Endothelial cell of umbilical vein (primary cell): Measurements from ENCODE around the gene LOXL3. TPM values are rescaled to one million over a fixed set of nuclear protein-coding genes. Genes with fewer than 3 reads are reported as not detected.

Experiments
- BruUV-seq: library from RNA; stranded (reverse); fragments of 400-500 nt; replicated peaks from 2 replicates; lab custom pipeline; 2021; lab: Mats Ljungman, UMichigan
- CTCF ChIA-PET: fragments of 300-600, 350-600 bp; sonication (Branson Sonifier 250); formaldehyde crosslinking; loops from one replicate; lab custom pipeline; 2021; ENCODE audit warnings: antibody characterized with exemption, inconsistent platforms; lab: Charles Lee
- POLR2A ChIA-PET: fragments of 300-600, 350-600 bp; sonication (Branson Sonifier 250); formaldehyde crosslinking; loops from one replicate; lab custom pipeline; 2021; ENCODE audit warnings: antibody characterized with exemption, inconsistent platforms; lab: Charles Lee
- DNase-seq: peaks from one replicate; pipeline ENCODE4 v3.0.0-alpha.2; 2011; ENCODE audit warnings: low read depth, low spot score
- FAIRE-seq: peaks from 2 replicates; lab custom pipeline; 2011; peaks lifted over from hg19 to GRCh38; lab: Jason Lieb, UNC
- H2AFZ ChIP-seq: 2 replicates; pipeline ENCODE4 v1.6.0; 2012; ENCODE audit warnings: low read depth, low read length, control low read depth, inconsistent platforms
- H3K27ac ChIP-seq: 2 replicates; pipeline ENCODE4 v1.5.1; 2011; ENCODE audit warnings: low read depth, mild to moderate bottlenecking, control low read depth, low read length, moderate library complexity; ENCODE audit not compliant: insufficient read depth
- H3K27me3 ChIP-seq, 2 experiments: 2 replicates each; pipeline versions ENCODE4 v1.6.0 to v1.6.1; 2011; ENCODE audit warnings: low read length in 2 of 2, mixed read lengths in 1 of 2; ENCODE audit not compliant: control insufficient read depth in 2 of 2, insufficient read depth in 2 of 2
- H3K36me3 ChIP-seq, 2 experiments: 2 replicates in 1 of 2; 3 replicates in 1 of 2; pipeline ENCODE4 v1.5.1; 2011; ENCODE audit warnings: low read length in 2 of 2, mild to moderate bottlenecking in 1 of 2, moderate library complexity in 1 of 2; ENCODE audit not compliant: control insufficient read depth in 2 of 2, insufficient read depth in 2 of 2; ENCODE audit errors: extremely low read depth in 1 of 2
- H3K4me1 ChIP-seq: 3 replicates; pipeline ENCODE4 v1.5.1; 2011; ENCODE audit warnings: mild to moderate bottlenecking, low read length; ENCODE audit not compliant: control insufficient read depth, insufficient read depth; ENCODE audit errors: extremely low read depth
- H3K4me2 ChIP-seq: 2 replicates; pipeline ENCODE4 v1.6.1; 2011; ENCODE audit warnings: low read length, control low read depth, mixed read lengths; ENCODE audit not compliant: insufficient read depth
- H3K4me3 ChIP-seq, 3 experiments: fragments of 200-600 bp in 1 of 3; sonication (generic), shearing (Covaris generic) in 1 of 3; replicated peaks in 1 of 3; 2 replicates each; pipeline ENCODE4 v1.5.1; 2011 to 2016; ENCODE audit warnings: control low read depth in 3 of 3, low read length in 3 of 3, mild to moderate bottlenecking in 2 of 3, inconsistent platforms in 1 of 3, low read depth in 1 of 3, moderate library complexity in 1 of 3; ENCODE audit not compliant: insufficient read depth in 1 of 3
- H3K79me2 ChIP-seq: 2 replicates; pipeline ENCODE4 v1.6.0; 2012; ENCODE audit warnings: low read length, inconsistent platforms; ENCODE audit not compliant: control insufficient read depth, insufficient read depth
- H3K9ac ChIP-seq: replicated peaks from 2 replicates; pipeline ENCODE3; 2011; ENCODE audit warnings: low read length, control low read depth; ENCODE audit not compliant: insufficient read depth; ENCODE audit errors: extremely low read depth
- H3K9me1 ChIP-seq: replicated peaks from 3 replicates; pipeline ENCODE4 v1.6.0; 2011; ENCODE audit warnings: mild to moderate bottlenecking, low read length; ENCODE audit not compliant: control insufficient read depth, insufficient read depth; ENCODE audit errors: extremely low read depth
- H3K9me3 ChIP-seq: replicated peaks from 2 replicates; pipeline ENCODE4 v1.5.1; 2012; ENCODE audit warnings: low read length, inconsistent platforms; ENCODE audit not compliant: control insufficient read depth, insufficient read depth
- H4K20me1 ChIP-seq: replicated peaks from 2 replicates; pipeline ENCODE3; 2011; ENCODE audit warnings: mild to moderate bottlenecking, low read length; ENCODE audit not compliant: control insufficient read depth, insufficient read depth; ENCODE audit errors: extremely low read depth
- EZH2 ChIP-seq: IDR thresholded peaks from 2 replicates; pipeline ENCODE4 v1.6.1; 2012; ENCODE audit warnings: borderline replicate concordance, low read depth, mild to moderate bottlenecking, moderate library complexity, low read length, inconsistent platforms; ENCODE audit not compliant: severe bottlenecking
- FOS ChIP-seq: IDR thresholded peaks from 2 replicates; pipeline ENCODE4 v1.6.1; 2011; ENCODE audit warnings: mild to moderate bottlenecking, low read length, moderate library complexity, borderline replicate concordance; ENCODE audit not compliant: insufficient read depth
- GATA2 ChIP-seq: IDR thresholded peaks from 2 replicates; pipeline ENCODE4 v1.7.0; 2011; ENCODE audit warnings: low read depth, mild to moderate bottlenecking, moderate library complexity, mixed read lengths, low read length; ENCODE audit not compliant: insufficient read length, insufficient read depth
- JUN ChIP-seq: IDR thresholded peaks from 2 replicates; pipeline ENCODE4 v1.6.1; 2011; ENCODE audit warnings: borderline replicate concordance, low read depth; ENCODE audit not compliant: insufficient read length, insufficient read depth
- MYC ChIP-seq: IDR thresholded peaks from one replicate; pipeline ENCODE4 v1.6.1; 2011; ENCODE audit warnings: mild to moderate bottlenecking, low read depth, low read length
- POLR2A ChIP-seq: IDR thresholded peaks from 2 replicates; pipeline ENCODE4 v1.6.1; 2012; ENCODE audit warnings: low read depth, mild to moderate bottlenecking, control low read depth, low read length
- POLR2AphosphoS5 ChIP-seq: IDR thresholded peaks from 2 replicates; pipeline ENCODE4 v1.6.1; 2012; ENCODE audit warnings: low read depth, mild to moderate bottlenecking, control low read depth, low read length, moderate library complexity; ENCODE audit not compliant: insufficient read depth
- dilution Hi-C: fragments of 300-500 bp; cut with MboI; formaldehyde crosslinking; loops from one replicate; pipeline ENCODE4 v1.15.0; 2019; ENCODE audit warnings: low sequenced_read_pairs; ENCODE audit not compliant: extremely low pct_ligation_motif_present
- intact Hi-C: fragments of 100-400 bp; cut with micrococcal nuclease; formaldehyde crosslinking; loops from one replicate; pipeline ENCODE4 v1.10.0; 2022
- polyA plus RNA-seq, 4 experiments: library from polyadenylated mRNA; depleted of rRNA in 3 of 4; stranded (reverse) in 3 of 4; unstranded in 1 of 4; fragments of >200 nt; gene quantifications; 2 replicates each; pipeline versions ENCODE4 v1.2.1 to v1.2.3, GENCODE V29; 2011 to 2012; ENCODE audit warnings: missing spikeins in 1 of 4
- total RNA-seq: library from RNA; stranded (reverse); gene quantifications from 2 replicates; pipeline ENCODE4 v1.2.3, GENCODE V29; 2021
- TF ChIP-seq, protein P1 (sequence below): IDR thresholded peaks from 2 replicates; pipeline ENCODE4 v1.6.1; 2011; ENCODE audit not compliant: insufficient read depth, insufficient read length
- TF ChIP-seq, protein P2 (sequence below), 2 donors: IDR thresholded peaks; 1 replicate in 1 of 2; 2 replicates in 1 of 2; pipeline ENCODE4 v1.5.1; 2011; ENCODE audit warnings: low read length in 2 of 2, mild to moderate bottlenecking in 2 of 2, moderate library complexity in 2 of 2, control low read depth in 1 of 2, inconsistent platforms in 1 of 2, low read depth in 1 of 2; ENCODE audit not compliant: insufficient read depth in 1 of 2; ENCODE audit errors: extremely low read depth in 1 of 2

LOXL3 gene
- total and polyA plus RNA-seq, 2 donors (not counting 3 experiments of a cell fraction or from before 2014, with no cell fraction given) = 0.95 to 1.3 TPM

- peaks cover 9% of the 10 kb centered on the region for H3K79me2 ChIP-seq
- BruUV-seq = no TSS peak
- no peak overlapping the region for H3K4me2 ChIP-seq
- POLR2A ChIA-PET = no interaction called here
- TF ChIP-seq, protein P1, sequence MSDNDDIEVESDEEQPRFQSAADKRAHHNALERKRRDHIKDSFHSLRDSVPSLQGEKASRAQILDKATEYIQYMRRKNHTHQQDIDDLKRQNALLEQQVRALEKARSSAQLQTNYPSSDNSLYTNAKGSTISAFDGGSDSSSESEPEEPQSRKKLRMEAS = no peak
- TF ChIP-seq POLR2AphosphoS5 (no peak), GATA2 (no peak), FOS (no peak), JUN (no peak), MYC (no peak), EZH2 (no peak), POLR2A (no peak)
- TF ChIP-seq, protein P2, sequence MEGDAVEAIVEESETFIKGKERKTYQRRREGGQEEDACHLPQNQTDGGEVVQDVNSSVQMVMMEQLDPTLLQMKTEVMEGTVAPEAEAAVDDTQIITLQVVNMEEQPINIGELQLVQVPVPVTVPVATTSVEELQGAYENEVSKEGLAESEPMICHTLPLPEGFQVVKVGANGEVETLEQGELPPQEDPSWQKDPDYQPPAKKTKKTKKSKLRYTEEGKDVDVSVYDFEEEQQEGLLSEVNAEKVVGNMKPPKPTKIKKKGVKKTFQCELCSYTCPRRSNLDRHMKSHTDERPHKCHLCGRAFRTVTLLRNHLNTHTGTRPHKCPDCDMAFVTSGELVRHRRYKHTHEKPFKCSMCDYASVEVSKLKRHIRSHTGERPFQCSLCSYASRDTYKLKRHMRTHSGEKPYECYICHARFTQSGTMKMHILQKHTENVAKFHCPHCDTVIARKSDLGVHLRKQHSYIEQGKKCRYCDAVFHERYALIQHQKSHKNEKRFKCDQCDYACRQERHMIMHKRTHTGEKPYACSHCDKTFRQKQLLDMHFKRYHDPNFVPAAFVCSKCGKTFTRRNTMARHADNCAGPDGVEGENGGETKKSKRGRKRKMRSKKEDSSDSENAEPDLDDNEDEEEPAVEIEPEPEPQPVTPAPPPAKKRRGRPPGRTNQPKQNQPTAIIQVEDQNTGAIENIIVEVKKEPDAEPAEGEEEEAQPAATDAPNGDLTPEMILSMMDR (IDR thresholded peaks at IDR 0.05; ENCODE audit: extremely low read depth in 1 of 2, insufficient read depth in 1 of 2, low read depth in 1 of 2, low read length in 2 of 2) = no peak
- DNase-seq (no peak), FAIRE-seq (no peak)
- H4K20me1 ChIP-seq = no peaks in the 10 kb centered on the region
- no peak overlapping the region for H2AFZ ChIP-seq
- H3K27me3 ChIP-seq = peaks cover 6 to 7% of the 10 kb centered on the region in 2 experiments
- no peak overlapping the region for H3K9ac ChIP-seq
- CTCF ChIA-PET = interaction anchor here (0.8 to 5.2 kb wide), 5 partner anchors 12 to 284 kb away, joined by 3 to 82 read pairs (median 16); partner anchors contain the start of genes CCDC142 and TTC31
- no peak overlapping the region for H3K4me3 ChIP-seq
- no peaks in the 10 kb centered on the region for H3K9me3 ChIP-seq
- no peak overlapping the region for H3K27ac ChIP-seq
- H3K9me1 ChIP-seq = no peaks in the 10 kb centered on the region
- intact Hi-C loops = loop anchor here (2.0 to 5.0 kb wide), 3 partner anchors 36 to 283 kb away; partner anchors contain the start of gene LBX2
- dilution Hi-C loops = no loop called here
- peaks cover 13% of the 10 kb centered on the region for H3K4me1 ChIP-seq
- H3K36me3 ChIP-seq = peaks cover 0 to 10% of the 10 kb centered on the region in 2 experiments
These were observed 20.3 kb downstream of the LOXL3 start for GRCh38 chr2:74533464-74533863.
